Fibroblast of skin of right quadriceps (primary cell): ENCODE data around the gene PLEKHG1.

ENCODE experiments used
- DNase-seq: peaks from one replicate; pipeline ENCODE4 v3.0.0-alpha.2; 2013

Gene PLEKHG1

DNA sequence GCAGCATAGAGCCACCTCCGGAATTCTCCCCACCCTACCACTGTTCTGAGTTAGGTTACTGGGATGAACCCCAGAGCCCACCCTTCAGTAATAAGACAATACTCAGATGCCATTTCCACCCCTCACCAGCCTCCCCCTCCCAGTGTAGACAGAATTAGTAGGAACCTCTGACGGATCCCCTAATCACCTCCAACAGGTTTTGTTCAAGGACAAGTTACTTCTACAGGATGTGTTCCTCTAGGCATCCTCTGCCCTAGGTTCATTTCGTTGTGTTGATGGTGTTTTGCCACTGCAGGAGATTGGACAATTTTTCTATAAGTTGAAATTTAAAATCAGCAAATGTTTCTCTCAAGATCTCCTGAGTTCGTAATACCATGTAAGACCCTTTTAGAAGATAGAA lies 22.8 kb downstream of the PLEKHG1 start:
- no peak for DNase-seq

- DNase-seq: no peak
Observed at GRCh38 chr6:150622941-150623874, 23.5 kb downstream of the PLEKHG1 start.

- DNase-seq: no peak
Observed at GRCh38 chr6:150624191-150624590, 24.5 kb downstream of the PLEKHG1 start.

DNA sequence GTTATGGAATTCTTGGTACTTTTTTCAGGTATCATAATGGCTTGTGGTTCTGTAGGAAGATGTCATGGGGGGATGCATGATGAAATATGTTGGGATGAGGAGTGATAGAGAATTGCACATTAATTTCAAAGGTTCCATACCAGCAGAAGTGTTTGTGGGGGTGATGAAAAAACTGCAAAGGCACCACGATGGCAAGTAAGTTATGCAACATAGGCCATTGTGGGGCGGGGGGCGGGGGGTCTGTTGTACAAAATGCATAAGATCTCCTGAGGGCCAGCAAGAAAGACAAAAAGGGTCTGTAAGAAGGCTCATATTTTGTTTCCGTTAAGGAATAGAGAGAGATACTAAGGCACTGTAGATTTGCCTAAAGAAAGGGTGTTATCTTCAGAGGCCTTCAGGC lies 26.2 kb downstream of the PLEKHG1 start:
- no peak for DNase-seq

GRCh38 chr6:150627154-150627553 lies 27.5 kb downstream of the PLEKHG1 start:
- no peak for DNase-seq

DNA sequence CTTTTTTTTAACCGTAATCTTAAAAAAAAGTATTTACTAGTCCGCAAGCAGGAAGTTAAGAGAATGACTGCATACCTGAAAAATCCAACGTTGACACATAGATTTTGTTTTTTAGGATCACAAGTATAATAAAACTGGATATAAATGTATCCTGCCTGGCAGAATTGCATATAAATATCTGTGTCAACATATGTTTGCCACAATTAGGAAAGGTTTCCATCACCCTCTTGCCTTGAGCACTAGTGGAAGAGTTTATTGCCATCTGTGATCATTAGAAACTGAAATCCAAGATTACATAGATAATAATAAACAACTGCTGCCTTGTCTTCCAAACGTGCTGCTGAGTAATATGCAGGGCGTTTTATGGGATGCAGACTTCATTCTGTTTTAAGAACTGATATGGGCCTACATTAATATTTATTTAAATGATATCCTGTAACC lies 27.9 kb downstream of the PLEKHG1 start:
- peak; percentile 80 for DNase-seq

GRCh38 chr6:150628908-150629307 lies 29.2 kb downstream of the PLEKHG1 start:
- DNase-seq: no peak

- DNase-seq: no peak
Observed at GRCh38 chr6:150631283-150631983, 31.7 kb downstream of the PLEKHG1 start.

DNA sequence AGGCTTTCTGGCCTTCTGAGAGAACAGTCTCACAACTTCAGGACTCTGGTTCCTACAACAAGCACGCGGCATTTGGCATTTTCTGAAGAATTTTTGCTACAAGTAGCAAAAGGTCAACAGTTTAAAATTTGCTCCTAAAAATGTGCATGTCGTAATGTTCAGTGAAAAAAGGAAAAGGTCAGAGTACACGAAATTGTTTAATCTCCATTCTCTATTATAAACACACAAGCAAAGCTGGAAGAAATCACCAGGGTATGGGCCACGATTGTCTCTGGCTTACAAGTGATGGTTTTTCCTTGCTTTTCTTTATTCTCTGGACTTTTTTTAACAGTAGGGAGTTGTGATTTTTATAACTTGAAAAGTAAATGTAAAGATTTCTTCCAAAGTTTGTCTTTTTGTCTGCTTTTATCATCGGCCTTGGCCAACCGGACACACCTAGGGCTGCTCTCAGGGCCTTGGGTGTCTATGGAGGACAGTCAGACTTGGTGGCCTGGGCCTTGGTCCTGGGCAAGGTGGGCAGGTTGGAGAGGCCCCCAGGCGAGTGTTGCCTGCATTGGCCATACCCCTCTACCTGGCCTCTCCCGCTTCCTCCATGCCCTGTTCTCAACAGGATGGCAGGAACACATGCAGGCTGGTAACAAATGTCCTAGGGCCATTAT lies 32.4 kb downstream of the PLEKHG1 start:
- DNase-seq: no peak

GRCh38 chr6:150632785-150633485 lies 33.2 kb downstream of the PLEKHG1 start:
- no peak for DNase-seq

DNA sequence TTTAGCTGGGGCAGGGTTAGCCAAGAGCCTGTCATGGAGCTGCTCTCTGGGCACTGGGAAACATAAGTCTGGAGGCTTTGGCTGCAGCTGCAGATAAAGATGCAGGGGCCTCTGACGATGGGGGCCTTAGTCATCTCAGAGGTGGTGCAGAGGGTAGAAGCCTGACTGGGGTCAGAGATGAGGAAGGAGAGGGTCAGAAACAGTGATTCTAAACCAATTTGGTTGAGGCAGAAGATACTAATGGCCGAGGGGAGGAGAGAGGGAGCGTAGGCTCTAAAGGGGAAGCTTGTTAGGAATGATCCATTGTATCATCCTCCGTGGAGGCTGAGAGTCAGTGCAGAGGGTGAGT lies 33.8 kb downstream of the PLEKHG1 start:
- no peak for DNase-seq

GRCh38 chr6:150634176-150634963 lies 34.7 kb downstream of the PLEKHG1 start:
- peak; percentile 81 for DNase-seq

DNA sequence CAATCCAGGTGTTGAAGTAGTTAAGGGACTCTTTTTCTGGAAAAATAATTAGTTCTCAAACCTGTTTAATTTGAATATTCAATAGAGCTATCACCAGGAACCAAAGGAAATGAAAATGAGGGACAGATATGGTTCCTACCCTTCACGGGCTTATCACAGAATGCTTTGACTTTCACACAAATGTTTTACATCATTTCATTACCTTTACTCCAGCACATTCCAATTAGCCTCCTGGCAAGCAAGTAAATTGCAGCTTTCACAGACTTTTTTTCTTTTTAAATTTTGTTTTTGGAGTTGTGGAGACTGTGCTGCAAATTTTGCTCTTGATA lies 35.2 kb downstream of the PLEKHG1 start:
- no peak for DNase-seq

DNA sequence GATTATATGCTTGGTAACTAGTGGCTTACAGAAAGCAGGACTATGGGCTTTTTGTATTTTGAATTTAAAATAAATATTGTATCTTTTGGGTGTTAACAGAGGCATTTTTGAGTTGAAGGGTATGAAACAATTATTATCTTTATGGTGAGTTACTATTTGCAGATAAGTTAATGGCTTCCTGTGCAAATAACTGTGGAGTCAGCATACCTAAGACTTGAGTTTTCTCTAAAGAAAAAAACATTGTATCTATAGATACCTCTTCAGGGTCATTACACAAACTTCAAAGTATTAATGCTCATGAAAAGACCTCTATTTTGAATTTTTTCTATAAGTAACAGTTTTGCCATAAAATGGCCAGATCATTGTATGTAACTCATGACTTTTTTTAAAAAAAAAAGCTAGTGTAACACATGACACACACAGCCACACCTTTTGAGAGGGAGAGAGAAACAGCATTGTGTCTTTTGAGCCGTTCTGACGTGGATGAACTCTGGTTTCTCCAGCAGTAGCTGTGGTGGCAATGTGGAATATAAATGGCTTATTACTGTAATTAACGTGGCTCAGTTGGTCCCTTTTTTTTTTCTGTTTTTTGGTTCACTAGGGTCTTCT lies 36.3 kb downstream of the PLEKHG1 start:
- peak; percentile 22 for DNase-seq

- no peak for DNase-seq
Observed at GRCh38 chr6:150636808-150637207, 37.1 kb downstream of the PLEKHG1 start.

DNA sequence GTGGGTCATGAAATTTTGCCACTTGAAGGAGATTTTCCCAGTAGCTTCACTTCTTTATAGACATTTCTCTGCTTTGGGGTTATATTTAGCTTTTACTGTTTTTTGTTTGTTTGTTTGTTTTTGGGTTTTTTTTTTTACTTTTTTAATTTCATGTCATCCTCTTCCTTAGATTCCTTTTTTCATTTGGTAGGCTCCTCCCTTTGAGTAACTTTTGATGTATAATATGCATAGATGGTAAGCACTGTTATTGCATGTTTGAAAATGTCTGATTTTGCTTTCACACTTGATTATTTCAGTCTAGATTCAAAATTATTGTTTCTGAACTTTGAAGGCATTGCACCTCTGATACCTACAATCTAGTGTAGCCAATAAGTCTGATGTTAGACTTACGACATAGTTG lies 37.6 kb downstream of the PLEKHG1 start:
- DNase-seq: no peak

- no peak for DNase-seq
Observed at GRCh38 chr6:150638267-150638666, 38.6 kb downstream of the PLEKHG1 start.

GRCh38 chr6:150638765-150639164 lies 39.1 kb downstream of the PLEKHG1 start:
- DNase-seq: peak; percentile 2

DNA sequence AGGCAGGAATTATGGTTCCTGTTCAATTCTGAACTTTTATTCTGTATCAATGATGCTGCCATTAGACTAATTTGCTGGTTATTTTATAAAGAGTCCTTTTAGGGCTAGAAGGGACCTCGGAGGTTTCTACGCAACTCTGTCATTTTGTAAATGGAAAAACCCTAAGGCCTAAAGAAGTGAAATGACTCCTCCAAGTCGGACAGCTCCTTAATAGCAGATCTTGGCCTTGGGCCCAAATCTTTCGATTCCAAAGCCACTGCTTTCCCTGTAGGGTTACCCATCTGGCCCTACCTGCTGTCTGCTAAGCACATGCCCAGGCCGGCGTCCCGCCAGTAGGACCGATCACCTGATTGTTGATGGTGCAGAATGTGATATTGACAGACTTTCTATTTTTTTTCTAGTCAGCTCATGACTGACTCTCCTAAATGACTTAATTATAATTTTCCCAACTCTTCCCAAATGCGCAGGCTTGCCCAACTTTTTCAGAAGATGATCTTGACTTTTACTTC lies 40.2 kb downstream of the PLEKHG1 start:
- DNase-seq: no peak

GRCh38 chr6:150640556-150641209 lies 41.0 kb downstream of the PLEKHG1 start:
- DNase-seq: no peak
